Activated CD4-positive, alpha-beta T cell treated with anti-CD3 and anti-CD28 coated beads for 4 hours (primary cell): ENCODE data around the gene EPB41L4B.
"Not testable (repeated sequence)": the region's sequence is repeated elsewhere in the genome, so short reads cannot be mapped to it uniquely, and the experiment has no call there.

ENCODE experiments used
- DNase-seq, 2 donors: peaks; one replicate each; pipeline ENCODE4 v3.0.0-alpha.2; 2020

EPB41L4B gene

DNA sequence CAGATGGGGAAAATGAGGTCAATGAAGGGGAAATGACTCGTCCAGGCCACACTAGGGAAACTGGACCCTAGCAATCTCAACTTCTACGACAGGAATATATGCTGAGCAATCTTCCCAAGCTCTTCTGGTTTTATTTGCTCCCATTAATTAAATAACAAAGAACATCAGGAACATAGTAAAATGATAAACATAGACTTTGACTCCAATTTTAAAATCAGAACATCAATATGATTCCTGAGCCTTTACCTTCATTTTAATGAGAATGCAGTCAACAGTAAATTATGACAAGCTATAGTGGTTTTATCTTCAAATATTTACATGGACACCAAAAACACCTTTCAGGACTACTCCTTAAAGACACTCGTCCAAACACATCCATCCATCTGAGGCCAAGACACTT lies 79.7 kb downstream of the EPB41L4B start:
- no peak for DNase-seq

DNA sequence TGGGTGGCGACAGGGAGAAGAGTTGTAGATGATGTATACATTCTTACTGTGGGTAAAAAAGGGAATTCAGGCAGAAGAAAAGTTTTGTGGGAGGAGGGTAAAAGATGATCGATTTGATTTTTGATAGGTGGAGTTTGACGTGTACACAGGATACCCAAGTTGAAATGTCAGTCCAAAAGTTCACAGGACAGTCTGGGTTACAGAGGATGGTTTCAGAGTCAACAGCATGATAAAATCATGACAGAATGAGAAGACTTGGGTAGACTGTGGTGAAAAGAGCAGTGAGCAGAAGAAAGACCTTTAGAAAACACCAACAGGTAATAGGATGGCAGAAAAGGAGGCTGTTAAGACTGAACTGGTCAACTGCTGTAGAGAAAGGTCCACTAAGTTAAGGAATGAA lies 81.6 kb downstream of the EPB41L4B start:
- no peak for DNase-seq

DNA sequence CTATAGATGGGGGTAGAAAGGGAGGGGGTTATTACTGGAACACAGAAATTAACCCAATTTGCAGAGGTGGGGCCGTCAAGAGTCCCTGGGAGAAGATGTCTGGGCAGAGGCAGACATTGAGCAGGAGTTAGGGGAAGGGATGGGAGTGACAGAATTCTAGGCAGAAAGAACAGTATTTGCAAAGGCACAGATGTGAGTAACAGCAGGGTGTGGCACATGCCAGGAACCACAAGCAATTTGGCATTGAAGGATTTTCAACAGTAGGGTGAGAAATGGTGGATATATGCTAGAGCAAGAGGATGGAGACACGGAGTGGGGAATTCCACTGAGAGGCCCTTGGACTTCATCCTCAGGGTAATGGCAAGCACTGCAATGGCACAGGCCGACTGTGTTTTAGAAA lies 82.2 kb downstream of the EPB41L4B start:
- no peak for DNase-seq

DNA sequence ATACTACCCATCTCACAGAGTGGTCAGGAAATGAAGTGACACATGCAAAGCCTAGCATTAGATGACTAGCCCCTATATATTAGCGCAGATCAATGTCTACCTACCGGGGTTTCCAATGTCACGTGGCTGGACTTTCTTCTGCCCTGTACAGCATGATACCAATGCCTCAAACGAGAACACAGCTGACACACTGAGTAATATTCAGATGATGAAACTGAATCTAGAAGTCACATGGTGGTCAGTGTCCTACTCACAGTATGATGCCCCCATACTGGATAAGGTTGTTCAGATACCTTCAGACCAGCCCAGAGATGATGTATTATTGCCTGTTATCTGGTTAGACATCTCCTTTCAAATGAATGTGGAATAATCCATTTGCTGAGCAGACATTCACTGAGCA lies 82.7 kb downstream of the EPB41L4B start:
- no peak for DNase-seq

DNA sequence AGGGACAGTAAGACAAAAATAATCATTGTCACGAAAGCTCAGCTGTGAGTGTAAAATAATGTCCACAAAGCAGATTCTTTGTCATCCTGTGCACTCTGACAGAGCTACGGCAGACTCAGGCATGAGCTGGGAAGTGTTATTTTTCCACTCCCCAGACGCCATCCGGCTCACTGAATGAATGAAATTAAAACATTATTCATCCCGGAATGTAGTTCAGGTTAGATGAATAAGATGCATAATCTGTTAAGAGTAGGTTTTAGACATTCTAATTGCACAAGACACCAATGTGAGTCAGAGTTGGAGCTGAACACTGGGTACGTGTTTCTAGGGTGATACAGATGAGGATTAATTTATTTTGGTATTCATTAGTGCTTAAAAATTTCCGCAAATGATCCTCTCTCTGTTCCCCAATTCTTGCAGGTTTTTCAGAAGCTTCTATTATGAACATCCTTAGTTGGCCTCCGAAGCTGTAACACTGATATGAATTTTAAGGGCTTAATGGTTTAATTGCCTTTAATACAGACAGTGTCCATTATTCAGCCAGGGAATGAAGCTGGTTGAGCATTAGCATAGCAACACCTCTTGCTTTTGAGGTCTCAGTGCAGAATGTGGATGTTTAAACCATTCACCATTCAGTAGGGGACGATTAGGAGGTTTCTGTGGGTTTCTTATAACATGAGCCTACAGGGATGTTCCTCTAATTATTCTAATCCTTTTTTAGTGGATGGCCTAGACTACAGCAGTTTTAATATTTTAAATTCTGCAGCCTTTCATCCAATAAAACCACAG lies 88.2 kb downstream of the EPB41L4B start:
- DNase-seq: no peak

DNA sequence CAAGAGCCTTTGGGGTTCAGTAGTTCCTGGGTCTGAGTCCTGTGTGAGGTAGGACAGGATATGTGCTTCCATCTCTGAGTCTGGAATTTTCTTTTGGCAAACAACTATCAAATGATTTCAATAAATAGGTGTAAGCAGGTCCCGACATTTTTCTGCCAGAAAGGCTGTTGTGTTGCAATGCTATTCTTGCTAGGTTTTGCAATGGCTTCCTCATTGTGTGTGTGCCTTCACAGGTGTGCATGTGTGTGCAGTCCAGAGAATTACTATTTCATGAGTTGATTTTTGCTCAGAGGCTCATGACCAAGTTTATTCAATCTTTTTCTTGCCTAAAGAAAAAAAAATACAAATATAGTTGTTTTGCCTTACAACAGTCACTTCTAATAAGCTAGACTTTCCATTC lies 89.3 kb downstream of the EPB41L4B start:
- no peak for DNase-seq

DNA sequence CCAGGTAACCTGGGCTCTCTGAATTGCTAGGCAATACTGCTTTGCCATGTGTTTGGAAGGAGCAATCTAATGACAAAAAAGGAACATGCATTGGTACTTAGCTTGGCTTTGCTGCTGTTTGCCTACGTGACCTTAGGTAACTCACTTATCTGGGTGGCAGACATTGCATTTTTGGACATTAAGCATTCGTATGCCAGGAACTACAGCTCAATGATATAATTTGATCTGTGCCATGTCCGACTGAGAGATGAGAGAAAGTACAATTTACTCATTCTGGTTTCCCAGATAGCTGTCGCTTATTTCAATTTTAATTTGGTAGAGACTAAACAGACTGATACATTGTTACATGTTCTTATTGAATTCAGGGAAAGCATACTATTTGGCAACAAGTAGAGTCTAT lies 90.6 kb downstream of the EPB41L4B start:
- no peak for DNase-seq

DNA sequence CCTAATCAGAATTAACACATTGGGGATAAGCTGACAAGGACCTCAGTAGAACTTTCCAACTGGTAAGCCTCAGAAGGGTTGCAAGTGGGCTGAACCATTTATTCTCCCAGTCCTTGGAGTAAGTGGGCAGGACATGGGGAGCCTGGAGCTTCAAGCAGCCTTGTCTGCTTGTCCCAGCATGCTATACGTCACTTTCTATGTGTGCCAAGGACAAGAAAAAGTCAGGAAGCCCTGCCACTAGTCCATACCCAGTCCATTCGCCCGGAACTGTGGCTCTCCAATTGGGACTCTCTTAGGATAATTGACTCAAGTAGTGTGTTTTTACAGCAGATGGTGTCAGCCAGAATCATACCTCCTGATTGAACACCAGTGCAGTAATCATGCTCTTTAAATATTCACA lies 91.2 kb downstream of the EPB41L4B start:
- DNase-seq: no peak

DNA sequence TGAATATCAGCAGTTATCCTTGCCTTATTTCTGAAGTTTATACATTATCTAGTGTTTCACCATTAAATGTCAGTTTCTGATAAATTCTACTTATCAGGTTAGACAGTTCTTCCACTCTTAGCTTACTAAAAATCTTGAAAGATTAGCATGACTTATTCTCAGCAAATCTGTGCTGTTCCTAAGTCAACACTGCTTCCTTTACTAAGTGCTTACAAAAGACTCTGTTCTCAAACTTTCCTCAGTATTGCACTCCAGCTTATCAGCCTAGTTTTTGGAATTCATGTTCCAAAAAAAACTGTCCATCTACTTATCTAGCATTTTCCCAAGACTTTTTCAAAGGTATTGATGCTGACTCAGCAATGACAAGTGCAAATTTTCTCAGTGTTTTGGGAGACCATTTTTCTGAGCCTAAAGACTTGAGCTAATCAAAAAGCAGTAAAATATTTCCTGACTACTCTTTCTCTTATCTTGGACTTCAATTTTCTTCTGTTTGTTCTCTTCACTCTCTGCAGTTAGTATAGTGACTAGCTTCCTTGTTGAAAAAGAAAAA lies 92.7 kb downstream of the EPB41L4B start:
- no peak for DNase-seq

DNA sequence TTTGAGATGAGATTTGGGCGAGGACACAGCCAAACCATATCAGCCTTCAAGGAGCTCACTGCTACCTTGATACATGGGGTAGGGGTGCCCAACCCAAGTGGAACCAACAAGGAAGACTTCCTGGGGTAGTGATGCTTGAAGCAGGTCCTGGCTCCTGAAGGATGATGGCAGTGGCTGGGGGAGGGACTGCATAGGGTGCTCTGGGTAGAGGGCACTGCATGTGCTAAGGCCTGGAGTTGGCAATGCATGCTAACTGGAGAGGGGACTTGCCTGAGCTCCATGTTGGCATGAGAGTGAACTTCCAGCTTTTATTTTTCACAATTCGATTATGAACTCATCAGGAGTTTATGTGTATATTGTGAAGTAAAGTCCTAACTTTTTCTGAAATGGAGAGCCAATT lies 95.2 kb downstream of the EPB41L4B start:
- no peak for DNase-seq

DNA sequence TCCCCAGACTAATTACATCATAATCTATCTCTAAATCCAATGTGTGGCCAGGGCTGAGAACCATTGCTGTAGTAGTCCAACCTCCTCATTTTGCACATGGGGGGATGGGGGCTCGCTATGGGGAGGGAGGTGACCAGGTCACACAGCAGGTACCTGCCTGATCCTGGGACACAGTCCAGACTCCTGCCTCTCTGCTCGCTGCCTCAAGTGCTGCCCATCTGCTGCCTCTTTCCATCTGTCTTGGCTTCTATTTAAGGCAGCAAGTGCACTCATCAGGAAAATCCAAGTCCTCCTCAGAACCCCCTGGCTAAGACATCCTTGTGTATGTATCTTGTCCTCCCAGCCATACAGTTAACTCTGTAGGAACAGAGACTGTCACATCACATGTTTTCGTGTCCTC lies 96.1 kb downstream of the EPB41L4B start:
- DNase-seq: no peak

DNA sequence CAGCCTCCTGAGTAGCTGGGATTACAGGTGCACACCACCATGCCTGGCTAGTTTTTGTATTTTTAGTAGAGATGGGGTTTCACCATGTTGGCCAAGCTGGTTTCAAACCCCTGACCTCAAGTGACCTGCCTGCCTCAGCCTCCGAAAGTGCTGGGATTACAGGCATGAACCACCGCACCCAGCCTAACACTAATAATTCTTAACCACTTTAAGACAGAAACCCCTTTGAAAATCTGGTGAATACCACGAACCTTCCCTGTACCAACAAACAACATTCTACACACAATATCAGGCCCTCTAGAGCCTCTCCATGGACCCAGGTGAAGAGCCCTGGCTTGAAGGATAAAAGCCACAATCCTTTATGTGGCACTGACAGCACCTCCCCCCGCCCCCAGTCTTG lies 102.6 kb downstream of the EPB41L4B start:
- not testable (repeated sequence) for DNase-seq

DNA sequence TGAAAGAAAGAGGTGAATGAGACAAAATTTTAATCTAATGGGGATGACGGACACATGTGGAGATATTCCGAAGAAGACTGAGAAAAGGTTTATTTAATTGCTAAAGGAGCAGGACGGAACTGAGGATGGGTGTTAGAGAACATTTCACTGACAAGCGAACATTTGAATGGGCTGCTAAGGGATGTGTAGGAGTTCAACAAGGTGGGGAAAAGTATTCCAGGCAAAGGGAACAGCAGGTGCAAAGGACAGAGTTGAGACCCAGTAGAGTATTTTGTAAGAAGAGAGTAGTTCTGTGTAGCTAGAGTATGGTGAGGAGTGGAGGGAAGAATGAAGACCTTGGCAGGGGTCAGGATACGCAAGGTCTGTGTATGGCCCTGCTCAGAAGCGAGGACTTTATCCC lies 106.4 kb downstream of the EPB41L4B start:
- no peak for DNase-seq

DNA sequence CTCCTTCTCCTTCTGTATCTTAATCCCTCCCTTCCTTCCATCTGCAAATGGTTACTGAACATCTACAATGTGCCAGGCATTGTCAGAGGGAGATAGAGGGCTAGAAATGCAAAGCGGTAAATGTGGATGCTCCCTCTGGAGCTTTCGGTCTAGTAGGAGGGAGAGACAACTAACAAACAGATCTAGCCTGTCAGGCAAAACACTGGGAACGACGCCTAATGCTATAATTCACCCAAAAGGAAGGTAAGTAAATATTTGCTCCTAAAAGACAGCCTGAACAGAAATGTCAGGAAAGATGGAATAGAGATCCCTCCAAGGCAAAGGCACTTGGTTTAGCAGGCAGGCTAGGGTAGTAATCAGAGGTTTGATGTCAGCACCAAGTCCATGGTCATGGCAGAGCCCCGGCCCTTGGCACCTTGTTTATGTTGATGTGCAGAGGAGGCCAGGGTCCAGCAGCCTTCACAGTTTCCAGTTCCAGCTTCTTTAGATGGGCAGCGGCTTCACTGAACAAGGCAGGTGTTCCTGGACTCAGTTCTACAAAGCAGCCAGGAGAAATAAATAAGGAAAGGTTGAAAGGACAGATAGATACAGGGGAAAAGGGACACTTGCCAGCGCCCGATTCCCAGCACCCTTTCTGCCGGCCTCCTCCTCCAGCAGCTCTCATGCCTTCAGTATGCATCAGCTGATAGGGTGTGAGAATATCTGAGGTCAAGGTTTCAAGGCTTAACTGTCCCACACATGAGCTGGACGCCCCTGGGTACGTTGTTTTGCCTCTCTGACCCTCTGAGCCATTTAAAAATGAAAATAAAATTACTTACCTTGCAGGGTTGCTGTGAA lies 107.4 kb downstream of the EPB41L4B start:
- DNase-seq: no peak

DNA sequence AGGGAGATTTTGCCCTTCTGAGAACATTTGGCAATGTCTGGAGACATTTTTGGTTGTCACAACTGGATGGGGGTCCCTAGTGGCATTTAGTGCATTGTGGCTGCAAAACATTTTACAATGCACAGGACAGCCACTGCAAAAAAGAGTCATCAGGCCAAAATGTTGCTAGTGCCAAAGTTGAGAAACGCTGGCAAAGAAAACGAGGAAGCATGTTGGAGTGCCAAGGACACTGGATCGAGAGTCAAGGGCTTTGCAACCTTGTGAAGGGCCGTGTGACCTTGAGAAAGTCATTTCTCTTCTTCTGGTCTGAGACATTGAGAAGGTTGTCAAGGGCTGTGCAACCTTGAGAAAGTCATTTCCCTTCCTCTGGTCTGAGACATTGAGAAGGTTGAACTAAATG lies 108.1 kb downstream of the EPB41L4B start:
- DNase-seq: no peak

DNA sequence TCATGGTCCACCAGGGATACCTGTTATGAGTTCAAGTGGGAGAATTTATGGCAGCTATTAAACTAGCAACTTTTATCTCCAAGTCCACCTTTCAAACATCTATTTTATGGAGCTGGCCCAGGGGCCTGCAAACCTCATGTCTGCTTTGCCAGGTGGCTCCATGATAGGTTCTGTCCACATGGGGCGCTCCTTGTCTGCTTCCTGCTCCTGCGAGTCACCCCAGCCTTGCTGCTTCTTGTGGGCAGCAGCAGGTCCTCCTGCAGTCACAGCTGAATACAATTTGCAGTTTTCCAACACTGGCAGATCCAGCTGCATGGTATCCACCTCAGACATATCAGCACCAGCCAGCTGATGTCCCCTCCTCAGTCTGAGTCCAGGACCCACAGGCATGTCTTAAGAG lies 114.2 kb downstream of the EPB41L4B start:
- no peak for DNase-seq

DNA sequence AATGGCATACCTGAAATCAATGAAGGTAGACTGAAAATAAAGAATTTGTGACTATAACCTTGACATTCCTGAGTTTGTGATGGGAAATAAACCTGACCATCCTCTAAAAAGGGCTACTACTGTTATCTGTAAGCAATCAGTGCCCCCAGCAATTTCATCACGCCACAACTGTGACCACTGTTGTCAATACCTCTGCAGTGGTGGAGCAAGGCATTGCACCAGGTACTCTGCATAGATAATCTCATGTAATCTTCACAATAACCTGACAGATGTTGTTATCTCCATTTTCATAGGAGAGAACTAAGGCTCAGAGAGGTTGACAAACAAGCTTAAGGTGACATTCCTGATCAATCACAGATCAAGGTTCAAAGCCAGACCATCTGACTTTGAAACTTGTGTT lies 115.3 kb downstream of the EPB41L4B start:
- DNase-seq: no peak

DNA sequence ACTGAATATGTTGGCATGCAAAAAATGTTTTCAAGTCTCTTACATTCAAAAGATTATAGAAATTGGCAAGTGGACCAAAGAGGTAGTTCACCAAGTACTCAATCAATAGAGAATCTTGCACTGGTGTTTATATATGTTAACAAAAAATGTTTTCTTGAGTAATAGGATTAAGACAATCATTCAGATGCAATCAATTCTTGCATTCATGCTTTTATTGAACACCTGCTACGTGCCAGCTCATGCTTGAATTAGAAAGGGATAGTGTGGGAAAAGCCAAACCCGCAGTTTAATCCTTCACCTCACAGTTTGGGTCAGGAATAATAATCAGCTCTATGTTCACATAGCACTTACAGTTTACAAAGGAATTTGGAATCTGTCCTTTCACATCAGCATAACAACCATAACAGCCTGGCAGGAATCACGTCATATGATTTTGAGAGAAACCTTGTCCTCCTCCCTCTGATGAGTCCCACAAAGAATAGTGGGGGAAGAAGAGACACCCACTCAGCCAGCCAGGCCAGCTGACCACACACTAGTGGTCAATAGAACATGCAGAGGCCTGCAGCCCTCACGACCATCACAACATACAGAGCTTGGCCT lies 117.0 kb downstream of the EPB41L4B start:
- no peak for DNase-seq

DNA sequence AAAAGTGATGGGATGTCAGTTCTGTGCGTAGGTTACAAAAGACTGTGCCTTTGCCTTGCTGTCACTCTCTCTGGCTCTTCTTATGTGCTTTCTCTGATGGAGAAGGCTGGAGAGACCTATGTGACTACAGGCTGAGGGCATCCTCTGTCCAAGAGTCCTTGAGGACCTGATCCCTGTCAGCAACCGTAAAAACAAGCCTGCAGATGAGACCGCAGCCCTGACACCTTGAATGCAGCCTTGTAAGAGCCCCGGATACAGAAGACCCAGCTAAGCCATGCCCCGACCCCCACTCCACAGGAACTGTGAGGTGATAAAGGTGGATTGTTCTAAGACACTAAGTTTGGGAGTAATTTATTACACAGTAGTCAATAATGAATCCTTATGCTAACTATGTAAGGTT lies 121.2 kb downstream of the EPB41L4B start:
- DNase-seq: no peak

DNA sequence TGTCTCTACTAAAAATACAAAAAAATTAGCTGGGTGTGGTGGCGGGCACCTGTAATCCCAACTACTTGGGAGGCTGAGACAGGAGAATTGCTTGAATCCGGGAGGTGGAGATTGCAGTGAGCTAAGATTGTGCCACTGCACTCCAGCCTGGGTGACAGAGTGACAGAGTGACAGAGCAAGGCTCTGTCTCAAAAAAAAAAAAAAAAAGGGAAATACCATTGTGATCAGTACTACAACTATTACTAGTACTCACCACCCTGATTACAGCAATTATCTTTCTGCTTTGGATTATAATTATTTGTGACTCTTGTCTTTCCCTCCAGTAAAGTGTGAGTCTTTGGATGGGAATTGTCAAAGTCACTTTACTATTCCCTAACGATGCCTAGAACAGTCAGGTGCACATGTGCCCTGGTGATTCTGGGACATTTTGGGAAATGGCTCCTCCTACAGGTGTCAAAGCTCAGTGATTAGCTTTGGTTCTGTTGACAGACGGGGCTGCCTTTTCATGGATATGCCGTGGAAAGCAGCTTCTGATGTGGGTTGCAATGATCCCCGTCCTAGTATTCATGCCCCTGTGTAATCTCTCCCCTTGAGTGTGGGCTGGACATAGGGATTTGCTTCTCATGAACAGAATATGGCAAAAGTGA lies 122.0 kb downstream of the EPB41L4B start:
- peak in 1 of 2 donors; percentile 5 for DNase-seq

DNA sequence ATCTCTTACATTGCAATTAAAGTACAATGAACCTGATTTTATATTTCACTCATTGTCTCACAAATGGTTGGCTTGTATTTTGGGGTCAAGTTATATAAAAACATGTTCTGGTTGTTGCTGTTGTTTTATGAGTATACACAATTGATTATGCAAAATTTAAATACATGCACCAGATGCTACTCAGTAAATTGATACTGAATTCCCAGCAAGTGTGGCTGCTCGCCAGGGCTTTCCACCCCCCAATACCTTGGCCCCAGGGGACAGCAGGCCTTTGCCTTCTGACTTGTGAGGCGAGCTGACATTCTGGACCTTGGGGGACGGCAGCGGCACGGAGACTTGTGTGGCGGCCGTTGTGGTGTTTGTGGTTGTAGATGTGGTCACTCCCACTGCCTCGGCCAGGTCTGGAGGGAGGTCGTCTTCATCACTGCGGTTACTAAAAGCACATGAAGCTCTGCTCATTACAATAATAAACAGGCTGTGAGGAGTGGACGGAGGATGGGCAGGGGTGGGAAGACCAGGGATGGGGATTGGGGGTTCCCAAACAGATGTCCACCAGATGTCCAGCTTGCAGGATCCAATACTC lies 126.8 kb downstream of the EPB41L4B start:
- no peak for DNase-seq

DNA sequence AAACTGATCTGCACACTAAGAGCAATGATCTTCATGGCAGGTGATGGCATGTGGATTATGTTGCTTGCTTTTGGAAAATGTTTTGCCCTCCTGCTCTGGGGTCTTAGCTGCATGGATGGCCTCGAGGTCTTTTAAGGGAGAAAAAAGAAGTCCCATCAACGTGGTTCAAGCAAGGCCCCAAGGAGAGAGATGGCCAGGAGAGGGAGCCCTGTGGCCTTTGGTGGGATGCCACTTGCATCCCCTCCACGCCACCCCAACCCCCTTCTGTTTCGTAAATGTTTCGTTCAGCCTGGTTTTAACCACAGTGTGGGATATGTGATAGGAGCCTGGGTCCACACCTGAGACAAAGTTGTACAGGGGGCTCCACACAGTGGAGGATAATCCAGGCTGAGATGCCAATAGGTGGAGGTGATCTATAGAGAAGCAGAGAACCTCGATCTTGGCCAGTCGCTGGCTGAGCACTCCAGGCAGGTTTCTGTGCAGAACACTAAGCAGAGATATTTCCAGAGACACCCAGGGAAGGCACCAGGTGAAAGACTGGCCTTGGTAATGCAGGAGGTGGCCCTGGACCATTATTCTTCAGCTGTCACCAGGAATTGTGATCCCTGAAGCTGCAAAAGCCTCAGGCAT lies 128.0 kb downstream of the EPB41L4B start:
- DNase-seq: no peak
